Activated T-cell treated with anti-CD3 and anti-CD28 coated beads, Interleukin-2, amount 50 U/mL, for 1 hour (primary cell): ENCODE results near the gene UBE2F.

Experiments used
- DNase-seq: peaks from one replicate; pipeline ENCODE4 v3.0.0-alpha.2; 2020

UBE2F gene, protein sequence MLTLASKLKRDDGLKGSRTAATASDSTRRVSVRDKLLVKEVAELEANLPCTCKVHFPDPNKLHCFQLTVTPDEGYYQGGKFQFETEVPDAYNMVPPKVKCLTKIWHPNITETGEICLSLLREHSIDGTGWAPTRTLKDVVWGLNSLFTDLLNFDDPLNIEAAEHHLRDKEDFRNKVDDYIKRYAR

DNA sequence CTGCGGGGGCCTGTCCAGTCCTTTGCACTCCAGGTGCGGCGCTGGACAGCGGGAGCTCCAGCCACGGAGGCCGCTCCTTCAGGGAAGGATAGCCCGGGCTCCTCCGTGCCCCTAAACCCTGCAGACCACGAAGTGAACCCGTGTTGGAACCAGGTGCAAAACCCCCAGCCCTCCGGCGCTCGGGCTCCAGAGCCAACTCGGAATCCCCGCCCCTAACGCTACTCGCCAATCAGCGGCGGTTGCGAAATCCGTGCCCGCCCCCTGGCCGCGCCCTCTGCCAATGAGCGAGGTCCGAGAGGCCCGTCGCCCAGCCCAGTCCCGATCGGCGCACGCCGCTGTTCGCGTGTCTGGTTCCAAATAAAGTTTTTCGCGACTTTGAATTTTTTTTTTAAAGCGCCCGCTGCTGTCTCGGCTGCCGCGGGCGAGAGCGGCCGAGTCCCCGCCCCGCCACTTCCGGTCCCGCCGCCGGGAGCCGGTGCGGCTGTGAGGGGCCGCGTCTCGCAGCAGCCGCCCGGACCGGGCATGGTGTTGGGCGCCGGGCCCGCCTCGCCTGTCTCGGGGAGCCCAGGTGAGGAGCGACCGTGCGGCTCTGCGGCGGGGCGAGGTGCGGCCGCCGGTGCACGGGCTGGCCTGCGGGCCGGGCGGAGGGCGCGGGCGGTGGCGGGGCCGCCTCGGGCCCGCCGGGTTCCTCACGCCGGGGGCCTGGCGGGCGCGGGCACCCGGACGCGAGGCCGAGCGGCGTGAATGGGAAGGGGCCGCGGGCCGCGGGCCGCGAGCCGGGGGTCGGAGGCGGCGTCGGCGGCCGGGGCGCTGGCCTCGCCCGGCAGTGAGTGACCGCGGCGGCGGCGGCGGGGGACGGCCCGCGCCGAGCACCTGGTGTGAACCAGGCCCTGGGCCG, at the start of gene UBE2F:
Gene UBE2F (plus strand): TSS at position 450 of the 898 bp plus-strand sequence. CDS start 6,094 bp downstream, outside the sequence.
- peak; percentile 98 for DNase-seq

DNA sequence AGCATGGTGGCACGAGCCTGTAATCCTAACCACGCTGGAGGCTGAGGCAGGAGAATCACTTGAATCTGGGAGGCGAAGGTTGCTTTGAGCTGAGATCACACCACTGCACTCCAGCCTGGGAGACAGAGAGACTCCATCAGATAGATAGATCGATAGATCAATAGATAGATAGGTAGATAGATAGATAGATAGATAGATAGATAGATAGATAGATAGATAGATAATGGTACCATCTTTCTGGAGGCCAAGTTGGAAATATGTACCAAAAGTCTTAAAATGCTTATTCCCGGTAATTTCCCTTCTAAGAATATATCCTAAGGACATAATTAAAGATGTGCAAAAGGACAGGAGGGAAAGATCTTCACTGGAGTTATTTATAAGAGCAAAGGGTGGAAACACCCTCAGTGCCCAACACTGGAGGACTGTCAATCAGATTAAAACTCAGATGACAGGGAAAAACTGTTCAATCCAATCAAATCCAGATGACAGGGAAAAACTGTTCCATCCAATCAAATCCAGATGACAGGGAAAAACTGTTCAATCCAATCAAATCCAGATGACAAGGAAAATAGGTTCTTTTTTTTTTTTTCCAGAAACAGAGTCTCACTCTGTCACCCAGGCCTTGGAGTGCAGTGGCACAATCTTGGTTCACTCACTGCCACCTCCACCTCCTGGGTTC, 49.0 kb upstream of the UBE2F start:
- DNase-seq, result no peak

DNA sequence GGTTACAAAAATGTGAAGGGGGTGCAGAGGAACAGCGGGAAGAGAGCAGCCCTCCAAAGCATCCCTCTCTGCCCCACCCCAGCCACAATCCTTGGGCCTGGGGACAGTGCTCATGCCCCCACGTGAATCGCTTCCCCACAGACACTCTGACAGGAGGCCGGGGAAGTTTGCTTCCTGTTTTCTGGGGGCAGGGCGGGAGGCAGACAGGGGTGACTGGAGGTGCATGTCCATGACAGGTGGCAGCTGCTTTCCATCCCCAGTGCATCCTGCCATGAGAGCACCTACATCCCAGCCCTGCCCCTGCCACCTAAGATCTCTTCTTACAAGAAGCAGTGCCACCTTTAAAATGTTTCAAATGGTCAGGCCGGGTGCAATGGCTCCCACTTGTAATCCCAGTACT, 47.2 kb upstream of the UBE2F start:
- no peak for DNase-seq

DNA sequence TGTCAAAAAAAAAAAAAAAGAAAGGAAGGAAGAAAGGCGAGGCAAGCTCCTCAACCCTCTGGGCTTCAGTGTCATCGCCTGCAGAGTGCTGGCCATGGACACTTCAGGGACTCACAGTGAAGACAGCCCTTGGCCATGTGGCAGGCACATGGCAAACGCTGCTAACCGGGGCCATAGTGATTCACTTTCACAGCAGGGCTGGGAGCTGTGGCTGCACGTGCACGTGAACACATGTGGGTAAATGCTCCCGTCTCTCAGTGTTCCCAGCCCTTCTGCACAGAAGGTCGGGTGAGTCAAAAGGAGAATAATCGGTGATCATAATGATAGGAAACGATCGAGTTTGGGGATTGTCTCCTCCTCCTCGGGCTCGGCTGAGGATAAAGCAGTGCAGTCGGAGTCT, 46.1 kb upstream of the UBE2F start:
- no peak for DNase-seq

DNA sequence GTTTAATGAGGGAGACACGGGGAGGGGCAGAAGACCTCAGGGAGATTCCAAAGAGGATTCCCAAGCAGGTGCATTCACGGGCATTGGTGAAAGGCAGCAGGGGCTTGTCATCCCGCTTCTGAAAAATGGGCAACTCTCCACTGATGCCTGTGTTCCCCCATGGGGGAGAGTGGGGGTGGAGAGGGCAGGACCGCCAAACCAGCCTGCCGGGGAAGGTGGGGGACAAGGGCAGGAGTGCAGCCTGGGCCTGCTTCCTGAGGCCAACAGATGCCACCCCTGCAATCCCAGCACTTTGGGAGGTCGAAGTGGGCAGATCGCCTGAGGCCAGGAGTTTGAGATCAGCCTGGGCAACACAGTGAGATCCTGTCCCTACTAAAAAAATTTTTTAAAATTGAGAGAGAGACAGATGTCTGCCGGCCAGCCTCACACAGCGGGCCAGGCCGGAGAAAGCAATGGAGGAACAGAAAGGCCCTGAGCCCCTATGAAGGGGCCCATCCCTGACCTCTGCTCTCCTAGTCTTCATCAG, 44.8 kb upstream of the UBE2F start:
- no peak for DNase-seq

DNA sequence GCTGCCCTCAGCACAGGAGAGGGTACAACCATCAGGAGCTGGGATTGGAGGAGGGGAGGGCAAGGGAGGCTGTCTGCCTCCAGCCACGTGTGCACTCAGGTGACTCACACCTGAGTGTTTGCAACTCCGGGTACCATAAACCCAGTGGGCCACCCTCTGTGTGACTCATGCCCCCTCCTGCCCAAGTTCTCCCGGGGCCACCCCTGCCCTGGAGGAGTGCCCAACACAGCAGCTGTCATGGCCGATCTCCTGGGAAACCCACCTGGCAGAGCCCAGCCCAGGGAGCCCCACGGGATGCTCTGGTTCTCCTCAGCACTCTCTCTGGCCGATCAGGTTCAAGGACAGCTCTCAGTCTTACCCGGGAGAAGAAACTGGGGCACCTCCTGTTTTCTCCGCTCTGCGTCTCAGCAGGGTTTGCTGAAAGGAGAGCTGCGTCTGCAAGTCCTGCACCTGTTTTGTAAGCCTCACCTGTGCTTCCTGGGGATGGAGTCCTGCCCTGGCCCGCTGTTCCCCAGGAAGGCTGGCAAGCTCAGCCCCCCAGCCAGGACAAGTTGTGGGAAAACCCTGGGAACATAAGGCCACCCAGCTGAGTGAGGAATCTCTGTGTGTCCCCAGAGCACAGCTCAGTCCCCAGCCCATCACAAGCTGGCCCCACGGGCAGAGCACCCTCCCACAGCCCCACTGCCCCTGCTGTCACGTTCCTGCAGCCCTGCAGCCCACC, 44.0 kb upstream of the UBE2F start:
- no peak for DNase-seq

DNA sequence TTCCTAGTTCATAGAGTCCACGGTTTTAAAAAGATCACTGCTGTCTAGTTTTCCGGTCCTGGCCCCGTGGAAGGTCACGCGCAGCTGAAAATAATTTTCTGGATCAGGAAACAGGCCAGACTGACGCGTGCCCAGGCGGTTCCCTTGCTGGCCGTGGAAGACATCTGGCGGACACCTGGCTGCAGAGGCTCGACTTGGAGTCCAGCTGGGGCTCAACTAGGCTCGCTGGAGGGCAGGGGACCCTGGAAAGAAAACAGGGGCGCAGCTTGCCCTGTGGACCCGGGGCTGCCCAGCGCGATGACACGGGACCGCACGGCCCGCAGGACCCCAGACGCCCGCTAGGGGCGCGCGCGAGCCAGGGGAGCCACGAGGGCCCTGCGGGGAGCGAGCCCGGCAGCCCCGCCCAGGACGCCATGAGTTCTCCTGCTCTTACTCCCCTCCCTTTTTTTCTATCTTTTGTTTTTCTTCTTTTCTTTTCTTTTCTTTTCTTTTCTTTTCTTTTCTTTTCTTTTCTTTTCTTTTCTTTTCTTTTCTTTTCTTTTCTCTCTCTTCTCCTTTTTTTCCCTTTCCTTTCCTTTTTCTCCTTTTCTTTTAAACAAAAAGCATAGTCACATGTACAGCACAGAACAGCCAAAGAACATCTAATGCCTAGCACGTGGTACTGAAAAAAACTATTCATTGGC, 43.2 kb upstream of the UBE2F start:
- DNase-seq, result peak; percentile 84

DNA sequence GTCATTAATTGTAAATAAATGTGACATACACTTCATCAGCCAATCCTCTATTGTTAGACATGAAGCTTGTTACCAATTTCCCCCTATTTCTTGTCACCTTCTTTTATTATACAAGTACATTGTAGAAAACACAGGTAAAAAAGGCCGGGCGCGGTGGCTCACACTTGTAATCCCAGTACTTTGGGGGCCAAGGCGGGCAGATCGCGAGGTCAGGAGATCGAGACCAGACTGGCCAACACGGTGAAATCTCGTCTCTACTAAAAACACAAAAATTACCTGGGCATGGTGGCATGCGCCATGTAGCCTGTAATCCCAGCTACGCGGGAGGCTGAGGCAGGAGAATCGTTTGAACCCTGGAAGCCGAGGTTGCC, 42.7 kb upstream of the UBE2F start:
- no peak for DNase-seq

DNA sequence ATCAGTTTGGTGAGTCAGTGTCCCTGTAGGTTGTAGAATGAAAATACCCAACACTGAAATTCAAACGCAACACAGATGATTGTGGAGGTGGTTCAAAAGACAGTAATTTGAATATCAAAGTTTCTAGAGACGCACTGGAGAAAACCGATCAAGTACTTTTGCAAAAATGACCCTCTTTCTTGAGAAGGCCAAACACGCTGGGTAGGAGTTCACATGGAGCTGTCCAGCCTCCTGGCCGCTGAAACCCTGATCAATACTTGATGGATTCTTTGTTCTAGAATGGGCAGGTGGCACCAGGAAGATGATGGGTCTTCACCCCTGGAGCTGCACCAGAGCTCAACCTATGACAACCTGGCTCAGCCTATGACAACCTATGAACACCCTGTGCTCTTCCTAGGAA, 39.7 kb upstream of the UBE2F start:
- no peak for DNase-seq

DNA sequence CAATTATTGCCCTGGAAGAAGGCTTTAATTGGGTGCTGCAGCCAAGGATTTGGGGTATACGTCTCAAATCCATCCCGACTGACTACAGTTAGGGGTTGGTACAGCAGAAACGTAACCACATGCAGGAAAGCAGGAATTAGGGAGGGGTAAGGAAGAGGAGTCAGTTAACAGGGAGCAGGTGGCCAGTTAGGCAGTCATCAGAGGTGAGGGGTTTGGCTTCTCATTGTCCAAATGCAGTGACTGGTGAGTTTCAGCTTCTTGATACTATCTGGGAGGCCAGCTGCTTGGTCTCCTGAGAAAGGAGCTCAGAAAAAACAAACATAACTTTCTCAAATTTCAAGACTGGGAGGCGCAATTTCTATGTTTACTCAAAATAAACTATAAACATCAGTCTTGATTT, 38.8 kb upstream of the UBE2F start:
- no peak for DNase-seq

DNA sequence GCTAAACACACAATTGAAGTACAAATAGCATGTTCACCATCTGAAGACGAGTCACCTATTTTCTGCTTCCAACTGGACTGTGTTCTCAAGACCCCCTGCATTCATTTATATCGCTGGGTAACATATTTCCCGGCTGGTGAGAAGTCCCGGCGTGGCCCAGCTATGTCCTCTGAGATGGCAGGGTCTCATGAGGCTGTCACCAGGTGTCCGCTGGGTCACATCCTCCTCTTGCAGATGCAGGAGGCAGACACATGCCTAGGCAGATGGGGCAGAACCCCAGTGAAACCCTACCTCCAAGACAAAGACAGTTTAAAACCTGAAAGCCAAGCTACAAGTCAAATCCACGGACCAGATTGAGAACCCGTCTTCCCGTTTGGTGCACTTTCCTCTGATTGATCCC, 36.8 kb upstream of the UBE2F start:
- DNase-seq, result no peak

DNA sequence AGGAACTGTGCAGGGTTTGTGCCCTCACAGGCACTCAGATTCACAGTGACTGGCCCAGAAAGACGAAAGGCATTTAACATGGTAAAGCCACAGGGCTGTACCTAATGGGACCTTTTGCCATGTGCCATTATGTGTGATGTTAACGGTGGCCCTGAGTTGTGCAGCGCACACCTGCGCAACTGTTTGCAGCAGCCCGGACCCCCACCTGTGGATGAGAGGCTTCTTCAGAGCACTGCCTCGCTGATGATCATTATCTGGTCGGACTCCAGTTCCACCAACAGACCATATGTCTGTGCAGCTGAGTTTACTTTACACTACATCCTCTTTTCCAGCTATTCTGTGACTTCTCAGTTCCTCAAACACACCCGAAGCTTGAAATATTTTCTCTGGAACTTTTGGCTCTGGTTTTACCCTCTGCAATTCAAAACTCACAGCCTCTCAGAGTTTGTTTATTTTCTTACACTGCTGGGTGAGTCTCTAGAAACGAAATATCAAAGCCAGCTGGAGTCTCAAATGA, 35.6 kb upstream of the UBE2F start:
- no peak for DNase-seq

DNA sequence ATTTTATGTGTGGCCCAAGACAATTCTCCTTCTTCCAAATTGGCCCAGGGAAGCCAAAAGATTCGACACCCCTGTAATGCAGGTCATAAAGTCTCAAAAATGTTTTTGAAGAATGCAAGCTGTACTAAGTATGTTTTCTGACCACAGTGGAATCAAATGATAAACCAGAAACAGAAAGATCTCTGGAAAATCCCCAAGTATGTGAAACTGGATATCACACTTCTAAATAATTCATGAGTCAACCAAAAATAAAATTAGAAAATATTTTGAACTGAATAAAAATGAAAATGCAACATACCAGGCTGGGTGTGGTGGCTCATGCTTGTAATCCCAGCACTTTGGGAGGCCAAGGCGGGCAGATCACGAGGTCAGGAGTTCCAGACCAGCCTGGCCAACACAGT, 34.1 kb upstream of the UBE2F start:
- no peak for DNase-seq

DNA sequence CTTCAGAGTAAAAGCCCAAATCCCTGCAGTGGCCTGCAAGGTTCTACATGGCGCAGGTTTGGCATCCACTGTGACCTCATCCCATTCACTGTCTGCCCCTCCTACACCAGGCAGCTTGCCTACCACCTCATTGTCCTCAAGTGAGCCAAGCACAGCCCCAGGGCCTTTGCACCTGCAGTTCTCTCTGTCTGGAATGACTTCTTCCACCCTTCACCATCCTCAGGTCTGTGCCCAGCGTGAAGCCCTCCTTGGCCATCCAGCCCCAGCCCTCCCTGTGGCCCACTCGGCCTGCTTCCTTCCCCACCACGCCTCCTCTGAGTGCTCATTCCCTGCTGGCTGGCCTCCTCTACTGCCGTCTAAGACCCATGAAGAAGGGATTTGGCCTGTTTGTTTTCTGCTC, 32.6 kb upstream of the UBE2F start:
- no peak for DNase-seq

DNA sequence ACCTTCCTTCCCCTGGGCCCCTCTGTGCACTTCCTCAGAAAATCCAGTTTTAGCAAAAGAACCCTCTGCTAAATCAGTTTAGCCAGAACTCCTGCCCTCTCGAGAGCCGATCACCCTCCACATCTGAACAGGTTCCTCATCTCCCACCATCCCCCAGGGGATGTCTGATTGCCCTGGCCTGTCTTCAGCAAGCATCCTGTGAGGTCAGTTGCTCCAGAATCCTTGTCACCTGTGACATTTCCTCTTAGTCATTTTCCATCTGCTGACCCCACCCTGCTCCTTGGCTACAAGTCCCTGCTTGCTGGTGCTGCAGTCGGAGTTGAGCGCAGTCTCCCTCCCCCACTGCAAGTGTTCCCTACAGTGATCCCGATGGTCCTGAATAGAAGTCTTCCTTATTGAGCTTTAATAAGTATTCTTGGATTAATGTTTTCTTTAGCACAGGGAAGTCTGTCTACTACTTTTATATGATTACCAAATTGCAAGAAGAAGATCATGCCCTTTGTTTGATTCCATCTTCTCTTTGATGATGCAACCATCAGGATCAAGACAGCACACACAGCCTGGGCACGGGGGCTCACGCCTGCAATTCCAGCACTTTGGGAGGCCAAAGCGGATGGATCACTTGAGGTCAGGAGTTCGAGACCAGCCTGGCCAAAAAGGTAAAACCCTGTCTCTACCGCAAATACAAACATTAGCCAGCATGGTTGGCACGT, 30.9 kb upstream of the UBE2F start:
- no peak for DNase-seq

DNA sequence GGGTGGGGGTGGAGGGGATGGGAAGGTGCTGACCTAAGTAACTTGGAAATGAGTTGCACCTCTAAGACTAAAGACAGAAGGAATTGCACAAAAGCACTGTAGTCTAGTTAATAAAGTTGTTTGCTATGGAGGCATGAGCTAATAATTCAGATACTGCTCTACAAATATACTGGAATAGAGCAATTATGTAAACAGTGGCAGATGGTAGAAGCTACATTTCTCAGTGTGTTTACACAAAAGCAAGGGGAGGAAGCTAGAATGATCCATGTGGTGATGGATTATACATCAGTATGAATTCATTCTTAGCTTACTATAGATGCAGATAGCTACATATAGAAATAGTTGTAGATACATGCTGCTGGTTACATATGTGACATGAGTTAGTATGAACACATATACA, 27.6 kb upstream of the UBE2F start:
- DNase-seq, result no peak

DNA sequence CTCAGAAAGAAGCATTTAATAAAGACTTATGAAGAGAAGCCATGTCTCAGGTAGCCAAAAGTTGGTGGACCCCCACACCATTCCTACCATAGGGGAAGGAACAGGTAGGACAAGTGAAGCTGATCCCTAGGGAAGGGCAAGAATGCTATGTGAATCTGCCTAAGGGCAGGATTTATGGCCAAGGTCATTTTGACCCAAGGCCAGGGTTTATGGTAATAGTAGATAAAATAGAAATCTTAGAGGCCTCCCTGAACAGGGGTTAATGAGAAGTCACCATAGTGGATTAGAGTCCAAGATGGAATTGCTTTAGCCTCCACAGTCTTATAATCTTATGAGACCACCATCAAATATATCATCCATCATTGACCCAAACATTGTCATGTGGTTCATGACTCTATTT, 26.0 kb upstream of the UBE2F start:
- no peak for DNase-seq

DNA sequence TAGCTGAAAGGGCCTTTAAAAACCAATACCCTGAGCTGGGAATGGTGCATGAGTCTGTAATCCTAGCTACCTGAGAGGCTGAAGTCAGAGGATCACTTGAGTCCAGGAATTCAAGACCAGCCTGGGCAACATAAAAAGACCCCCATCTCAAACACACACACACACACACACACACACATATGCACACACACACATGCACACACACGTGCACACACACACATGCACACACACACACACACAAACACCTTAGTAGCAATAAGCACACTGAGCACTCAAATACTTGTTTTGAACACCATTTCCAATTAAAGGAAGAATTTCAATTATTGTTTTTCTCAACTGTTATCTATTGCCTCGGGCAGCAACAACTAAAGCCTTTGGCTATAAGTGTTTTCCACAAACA, 25.6 kb upstream of the UBE2F start:
- no peak for DNase-seq

DNA sequence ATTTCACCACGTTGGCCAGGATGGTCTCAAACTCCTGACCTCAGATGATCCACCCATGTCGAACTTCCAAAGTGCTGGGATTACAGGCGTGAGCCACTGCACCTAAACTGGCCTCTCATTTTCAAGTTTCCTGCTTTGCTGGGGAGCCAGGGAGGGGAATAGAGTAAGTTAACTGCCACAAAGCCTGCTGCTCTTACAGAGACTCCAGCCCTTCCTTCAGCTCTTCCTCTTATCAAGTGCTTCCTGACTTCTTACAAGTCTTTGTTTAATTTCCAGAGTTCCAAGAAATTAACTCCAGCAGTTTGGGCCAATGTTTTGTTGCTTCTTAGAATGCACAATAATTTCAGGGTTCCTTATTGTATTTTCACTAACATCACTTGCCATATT, 24.3 kb upstream of the UBE2F start:
- no peak for DNase-seq

DNA sequence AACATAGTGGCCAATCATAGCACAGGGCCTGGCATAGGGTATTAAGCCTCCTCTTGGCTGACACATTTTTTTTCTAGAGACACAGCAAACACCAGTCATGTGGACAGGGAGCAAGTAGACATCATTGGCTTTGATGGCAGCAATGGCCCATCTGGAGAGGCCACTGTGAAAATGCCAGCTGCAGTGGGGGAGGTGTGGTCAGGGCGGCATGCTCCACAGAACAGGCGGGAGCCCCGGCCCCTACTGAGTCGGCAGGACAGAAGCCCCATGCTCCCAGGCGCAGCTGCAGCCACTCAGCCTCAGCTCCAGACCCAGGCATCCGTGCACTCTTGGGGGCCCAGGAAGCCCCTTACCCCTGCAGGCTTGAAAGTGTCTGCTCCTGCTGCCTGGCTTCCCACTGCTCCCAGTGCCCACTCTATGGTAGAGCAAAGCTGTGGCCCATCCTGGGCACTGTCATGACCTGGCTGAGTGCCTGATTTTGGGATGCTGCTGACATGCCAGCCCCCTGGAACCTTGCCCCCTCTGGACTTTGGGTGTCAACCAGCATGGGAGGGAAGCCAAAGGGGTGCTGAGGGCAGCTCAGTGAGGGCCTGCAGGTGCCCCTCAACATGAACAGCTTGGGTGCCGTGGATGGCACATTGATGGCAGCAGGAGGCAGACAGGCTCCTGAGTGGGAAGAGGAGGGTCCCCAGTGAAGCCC, 23.3 kb upstream of the UBE2F start:
- no peak for DNase-seq

DNA sequence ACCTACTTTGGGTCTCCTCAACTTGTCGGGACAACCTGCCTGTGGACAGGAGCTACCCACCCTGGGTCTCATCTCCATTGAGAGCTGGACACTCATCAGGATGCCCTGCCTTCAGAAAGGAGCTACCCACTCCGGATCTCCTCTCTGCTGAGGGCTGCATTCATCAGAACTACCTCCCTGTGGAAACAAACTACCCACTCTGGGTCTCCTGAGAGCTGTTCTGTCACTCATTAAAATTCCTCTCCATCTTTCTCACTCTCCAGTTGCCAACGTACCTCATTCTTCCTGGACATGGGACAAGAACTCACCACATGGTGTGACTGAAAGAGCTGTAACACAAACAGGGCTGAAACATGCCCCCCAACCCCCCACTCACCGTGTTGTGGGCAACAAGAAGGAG, 22.5 kb upstream of the UBE2F start:
- no peak for DNase-seq
